ENCODE data around the gene TMEM35B.
"Not testable (repeated sequence)": the region's sequence is repeated elsewhere in the genome, so short reads cannot be mapped to it uniquely, and the experiment has no call there.

The TMEM35B gene

DNA sequence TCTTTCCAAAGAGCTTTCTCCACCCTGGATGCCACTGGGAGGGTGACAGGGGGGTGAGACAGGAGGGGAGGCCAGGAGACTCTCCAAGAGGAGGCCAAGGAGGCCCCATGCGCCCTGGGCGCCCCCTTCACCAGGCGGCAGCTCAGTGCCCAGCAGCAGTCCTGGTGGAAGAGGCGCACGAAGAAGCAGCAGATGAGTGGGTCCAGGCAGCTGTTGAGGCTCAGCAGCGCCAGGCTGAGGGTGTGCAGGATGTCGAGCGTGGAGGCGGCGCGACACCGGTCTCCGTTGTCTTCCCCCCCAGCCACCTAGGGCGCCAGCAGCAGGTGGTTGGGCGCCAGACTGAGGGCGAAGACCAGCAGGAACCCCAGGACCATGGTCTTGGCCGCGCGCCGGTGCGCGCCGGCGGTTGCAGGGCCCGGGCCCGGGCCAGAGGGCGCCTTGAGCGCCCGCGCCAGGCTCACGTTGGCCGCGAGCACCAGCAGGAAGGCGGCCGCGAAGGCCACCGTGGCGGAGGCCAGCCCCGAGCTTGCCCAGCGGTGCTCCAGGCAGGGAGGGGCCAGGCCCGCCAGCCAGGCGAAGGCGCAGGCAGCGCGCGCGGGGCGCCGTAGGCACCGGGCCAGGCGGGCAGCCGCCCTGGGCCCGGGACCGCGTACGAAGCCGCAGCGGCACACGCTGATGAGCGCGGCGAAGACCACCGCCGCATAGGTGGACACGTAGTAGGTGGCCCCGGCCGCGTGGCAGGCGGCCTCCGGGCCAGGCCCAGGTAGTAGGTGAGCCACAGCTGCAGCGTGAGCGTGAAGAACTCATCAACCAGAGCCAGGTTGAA is 8.6 kb downstream of the TMEM35B start:
- DNase-seq (ENCODE audit: low spot score), result no peak

DNA sequence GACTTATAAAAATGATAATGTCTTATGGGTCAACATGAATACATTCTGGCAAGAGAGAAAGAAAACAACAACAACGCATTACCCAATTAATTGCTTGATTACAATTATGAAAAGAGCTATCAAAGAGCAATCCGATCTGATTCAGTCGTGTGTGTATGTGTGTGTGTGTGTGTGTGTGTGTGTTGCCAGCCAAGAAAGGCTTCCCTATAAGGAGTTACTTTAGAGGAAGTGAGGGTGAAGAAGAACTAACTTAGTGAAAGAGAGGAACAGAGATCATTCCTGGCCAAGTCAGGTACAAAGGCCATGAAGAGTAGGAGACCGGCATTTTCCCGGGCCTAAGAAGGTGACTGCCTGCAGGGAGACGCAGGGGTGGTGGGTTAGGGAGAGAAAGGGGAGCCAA is 9.4 kb downstream of the TMEM35B start:
- DNase-seq (ENCODE audit: low spot score), result no peak

DNA sequence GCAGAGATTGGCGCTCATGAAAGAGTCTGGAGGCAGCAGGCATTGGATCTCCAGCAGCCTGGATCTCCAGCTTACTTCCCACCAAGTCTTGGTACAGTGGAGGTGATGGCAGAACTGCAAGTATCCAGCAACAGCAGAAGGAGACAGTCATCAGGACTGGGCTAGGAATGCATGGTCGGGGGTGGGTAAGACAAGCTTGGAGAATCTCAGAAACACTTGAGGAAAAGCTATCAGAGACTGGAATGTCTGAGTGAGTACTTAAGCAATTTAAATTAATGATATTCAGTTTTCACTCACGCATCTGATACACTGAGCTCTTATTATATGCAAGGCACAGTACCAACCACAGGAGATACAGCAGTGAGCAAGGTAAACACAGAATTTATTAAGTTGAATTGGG is 9.8 kb downstream of the TMEM35B start:
- DNase-seq (ENCODE audit: low spot score), result peak; percentile 17

DNA sequence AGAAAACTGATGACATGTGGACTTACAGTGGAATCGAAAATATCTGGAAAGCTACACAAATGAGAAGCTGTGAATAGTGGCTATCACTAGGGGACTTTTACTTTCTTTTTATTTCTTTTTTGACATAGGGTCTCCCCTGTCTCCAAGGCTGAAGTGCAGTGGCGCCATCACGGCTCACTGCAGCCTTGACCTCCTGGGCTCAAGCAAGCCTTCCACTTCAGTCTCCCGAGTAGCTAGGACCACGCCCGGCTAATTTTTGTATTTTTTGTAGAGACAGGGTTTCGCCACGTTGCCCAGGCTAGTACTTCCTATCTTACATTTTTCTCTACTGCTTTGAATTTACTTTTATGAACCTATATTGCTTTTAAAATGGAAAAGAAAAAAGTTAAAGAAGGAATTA is 10.5 kb downstream of the TMEM35B start:
- DNase-seq (ENCODE audit: low spot score), result no peak

DNA sequence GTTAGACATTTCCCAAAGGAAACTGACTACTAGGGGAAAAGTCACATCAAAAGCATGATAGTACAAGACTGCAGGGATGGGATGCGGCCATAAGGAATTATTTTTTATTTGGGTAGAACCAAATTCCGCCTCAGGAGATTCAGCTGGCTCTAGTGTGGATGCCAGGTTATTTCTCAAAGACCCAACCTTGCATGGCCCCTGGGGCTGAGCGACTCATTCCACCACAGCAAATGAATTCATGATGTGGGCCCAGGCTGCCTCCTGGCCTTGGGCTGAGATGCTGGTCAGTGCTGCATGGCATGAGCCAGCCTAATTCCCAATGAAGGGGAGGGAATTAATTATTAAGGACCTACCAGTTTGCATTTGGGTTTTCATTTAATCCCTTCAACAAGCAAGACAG is 11.8 kb downstream of the TMEM35B start:
- peak; percentile 34 for DNase-seq (ENCODE audit: low spot score)

DNA sequence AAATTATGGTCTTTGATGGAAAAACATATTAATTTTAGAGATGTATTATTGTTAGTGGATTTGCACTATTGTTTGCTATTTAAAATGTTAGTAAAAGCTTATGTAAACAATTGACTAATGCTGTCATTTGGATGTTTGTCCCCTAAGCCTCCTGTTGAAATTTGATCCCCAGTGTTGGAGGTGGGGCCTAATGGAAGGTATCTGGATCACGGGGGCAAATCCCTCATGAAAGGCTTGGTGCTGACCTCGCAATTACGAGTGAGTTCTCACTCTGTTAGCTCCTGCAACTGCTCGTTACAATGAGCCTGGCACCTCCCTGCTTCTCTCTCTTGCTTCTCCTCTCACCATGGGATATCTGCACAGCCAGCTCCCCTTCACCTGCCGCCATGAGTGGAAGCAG is 14.3 kb downstream of the TMEM35B start:
- no peak for DNase-seq (ENCODE audit: low spot score)

DNA sequence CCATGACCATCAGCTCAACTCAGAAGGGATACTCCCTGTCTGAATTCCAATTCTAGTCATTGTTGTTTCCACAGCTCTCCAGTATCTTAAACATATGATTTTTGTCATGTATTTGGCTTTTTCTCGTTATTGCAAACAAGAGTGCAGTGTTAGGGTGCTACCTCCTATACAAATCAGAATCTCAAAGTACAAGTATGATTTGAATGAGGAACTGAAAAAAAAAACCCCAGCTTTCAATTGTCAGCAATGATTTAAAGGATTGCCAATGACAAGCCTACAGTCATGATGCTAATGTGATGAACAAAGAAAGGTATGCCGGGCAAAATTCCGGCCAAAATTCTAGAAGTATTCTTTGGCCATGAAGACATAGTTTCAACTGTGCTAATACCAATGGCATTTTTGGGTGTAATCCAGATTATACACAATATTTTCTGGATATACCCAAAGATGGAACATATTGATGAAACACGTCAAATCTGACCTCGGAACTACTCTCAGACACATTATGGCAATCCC is 14.9 kb downstream of the TMEM35B start:
- DNase-seq (ENCODE audit: low spot score), result peak; percentile 17

DNA sequence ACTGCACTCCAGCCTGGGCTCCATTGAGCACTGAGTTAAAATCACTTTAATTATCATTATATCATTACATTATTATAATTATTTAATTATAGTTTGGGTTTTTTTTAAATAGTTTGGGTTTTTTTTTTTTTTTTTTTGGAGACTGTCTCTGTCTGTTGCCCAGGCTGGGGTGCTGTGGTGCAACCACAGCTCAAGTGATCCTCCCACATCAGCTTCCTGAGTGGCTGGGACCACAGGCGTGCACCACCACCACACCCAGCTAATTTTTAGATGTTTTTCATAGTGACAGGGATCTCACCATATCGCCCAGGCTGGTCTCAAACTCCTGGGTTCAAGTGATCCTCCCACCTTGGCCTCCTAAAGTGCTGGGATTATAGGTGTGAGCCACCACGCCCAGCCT is 16.9 kb downstream of the TMEM35B start:
- not testable (repeated sequence) for DNase-seq (ENCODE audit: low spot score)

DNA sequence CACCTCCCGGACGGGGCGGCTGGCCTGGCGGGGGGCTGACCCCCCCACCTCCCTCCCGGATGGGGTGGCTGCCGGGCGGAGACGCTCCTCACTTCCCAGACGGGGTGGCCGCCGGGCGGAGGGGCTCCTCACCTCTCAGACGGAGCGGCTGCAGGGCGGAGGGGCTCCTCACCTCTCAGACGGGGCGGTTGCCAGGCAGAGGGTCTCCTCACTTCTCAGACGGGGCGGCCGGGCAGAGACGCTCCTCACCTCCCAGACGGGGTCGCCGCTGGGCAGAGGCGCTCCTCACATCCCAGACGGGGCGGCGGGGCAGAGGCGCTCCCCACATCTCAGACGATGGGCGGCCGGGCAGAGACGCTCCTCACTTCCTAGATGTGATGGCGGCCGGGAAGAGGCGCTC is 17.5 kb downstream of the TMEM35B start:
- not testable (repeated sequence) for DNase-seq (ENCODE audit: low spot score)

DNA sequence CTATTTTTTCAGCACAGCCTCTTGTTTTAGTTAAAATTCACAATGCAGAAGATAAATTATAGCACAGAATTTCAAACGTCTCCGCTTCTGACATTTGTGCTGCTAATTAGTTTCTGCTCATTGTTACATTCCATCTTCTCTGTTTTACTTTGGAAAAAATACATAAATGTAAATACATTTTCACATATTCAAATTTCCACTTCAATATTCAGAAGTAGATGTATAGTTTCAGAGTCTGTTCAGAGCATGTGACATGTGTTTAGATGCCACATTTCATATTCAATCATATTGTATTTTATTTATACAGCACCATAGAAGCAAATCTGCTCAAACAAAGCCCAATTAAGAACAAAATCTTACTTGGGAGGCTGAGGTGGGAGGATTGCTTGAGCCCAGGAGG is 19.6 kb downstream of the TMEM35B start:
- DNase-seq (ENCODE audit: low spot score), result no peak

DNA sequence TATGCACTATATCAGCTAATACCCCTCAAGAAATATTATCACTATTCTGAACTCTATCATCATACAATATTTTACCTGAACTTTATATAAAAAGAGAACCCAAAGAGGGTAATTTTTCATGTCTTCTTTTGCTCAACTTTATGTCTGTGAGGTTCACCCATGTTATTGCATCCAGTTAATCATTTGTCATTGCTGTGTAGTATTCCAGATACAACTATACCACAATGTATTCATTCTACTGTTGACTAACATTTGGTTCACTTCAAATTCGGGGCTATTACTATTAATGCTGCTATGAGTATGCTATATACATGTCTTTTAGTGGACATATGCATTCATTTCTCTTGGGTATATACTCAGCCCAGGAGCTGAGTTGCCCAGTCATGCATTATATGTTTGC is 34.7 kb downstream of the TMEM35B start:
- no peak for DNase-seq (ENCODE audit: low spot score)

DNA sequence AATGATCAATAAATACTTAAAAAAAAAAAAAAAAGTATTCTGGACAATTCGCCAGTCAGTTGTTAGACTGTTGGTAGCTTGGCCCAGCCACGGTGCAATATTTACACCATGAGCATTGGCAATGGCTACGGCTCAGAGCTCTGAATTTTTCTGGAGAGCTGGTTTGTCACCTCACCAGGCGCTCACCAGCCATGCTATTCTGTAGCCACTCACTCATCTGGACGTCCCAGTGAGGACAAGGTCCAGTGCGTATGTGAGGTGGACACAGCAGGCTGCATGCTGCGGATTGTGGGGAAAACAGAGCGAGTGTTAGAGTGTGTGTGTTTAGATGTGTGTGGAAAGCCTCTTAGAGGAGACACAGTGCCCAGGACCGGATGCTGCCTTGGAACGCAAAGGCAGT is 36.4 kb downstream of the TMEM35B start:
- DNase-seq (ENCODE audit: low spot score), result not testable (repeated sequence)

DNA sequence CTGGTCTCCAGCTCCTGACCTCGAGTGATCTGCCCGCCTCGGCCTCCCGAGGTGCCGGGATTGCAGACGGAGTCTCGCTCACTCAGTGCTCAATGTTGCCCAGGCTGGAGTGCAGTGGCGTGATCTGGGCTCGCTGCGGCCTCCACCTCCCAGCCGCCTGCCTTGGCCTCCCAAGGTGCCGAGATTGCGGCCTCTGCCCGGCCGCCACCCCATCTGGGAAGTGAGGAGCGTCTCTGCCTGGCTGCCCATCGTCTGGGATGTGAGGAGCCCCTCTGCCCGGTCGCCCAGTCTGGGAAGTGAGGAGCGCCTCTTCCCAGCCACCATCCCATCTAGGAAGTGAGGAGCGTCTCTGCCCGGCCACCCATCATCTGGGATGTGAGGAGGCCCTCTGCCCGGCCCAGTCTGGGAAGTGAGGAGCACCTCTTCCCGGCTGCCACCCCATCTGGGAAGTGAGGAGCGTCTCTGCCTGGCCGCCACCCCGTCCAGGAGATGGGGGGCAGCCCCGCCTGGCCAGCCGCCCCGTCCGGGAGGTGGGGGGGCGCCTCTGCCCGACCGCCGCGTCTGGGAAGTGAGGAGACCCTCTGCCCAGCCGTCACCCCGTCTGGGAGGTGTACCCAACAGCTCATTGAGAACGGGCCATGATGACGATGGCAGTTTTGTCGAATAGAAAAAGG is 37.4 kb downstream of the TMEM35B start:
- DNase-seq (ENCODE audit: low spot score), result not testable (repeated sequence)

DNA sequence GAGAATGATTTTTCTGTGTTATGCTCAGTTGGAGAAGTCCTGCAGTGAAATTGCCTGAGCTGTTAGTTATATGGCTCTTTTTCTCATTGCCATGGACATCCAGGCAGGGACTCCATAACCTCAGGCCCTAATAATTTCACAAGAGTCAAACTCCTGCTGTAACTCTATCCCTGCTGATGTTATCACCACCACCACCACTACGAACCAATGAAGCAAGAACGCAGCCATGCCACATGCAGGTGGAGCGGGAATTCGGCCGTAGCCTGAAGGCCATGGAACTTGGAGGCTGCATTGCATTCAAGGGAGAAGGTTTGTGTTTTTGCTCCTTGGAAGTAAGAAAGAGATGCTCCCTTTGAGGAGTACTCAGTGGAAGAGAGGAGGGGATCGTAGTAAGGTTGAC is 38.9 kb downstream of the TMEM35B start:
- no peak for DNase-seq (ENCODE audit: low spot score)

DNA sequence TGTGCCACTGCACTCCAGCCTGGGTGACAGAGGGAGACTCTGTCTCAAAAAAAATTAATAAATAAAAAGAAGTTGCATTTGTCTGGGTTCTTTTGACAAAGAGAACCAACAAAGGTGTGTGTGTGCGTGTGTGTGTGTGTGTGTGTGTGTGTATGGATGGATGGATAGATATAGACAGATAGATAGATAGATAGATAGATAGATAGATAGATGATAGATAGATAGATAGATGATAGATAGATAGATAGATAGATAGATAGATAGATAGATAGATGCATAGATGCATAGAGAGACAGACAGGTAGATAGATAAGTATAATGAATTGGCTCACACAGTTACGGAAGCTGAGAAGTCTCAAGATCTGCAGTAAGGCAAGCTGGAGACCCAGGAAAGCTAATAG is 43.3 kb downstream of the TMEM35B start:
- DNase-seq (ENCODE audit: low spot score), result not testable (repeated sequence)
